ENCODE results near the gene EFCAB11. TPM values are rescaled to one million over a fixed set of nuclear protein-coding genes. Genes with fewer than 3 reads are reported as not detected.
A peak's percentile ranks its signal among the peaks of the same experiment; 100 is the strongest.
"Not testable (repeated sequence)": the region's sequence is repeated elsewhere in the genome, so short reads cannot be mapped to it uniquely, and the experiment has no call there.

The EFCAB11 gene
- total RNA-seq, 2 donors from 2014 or later, result 5.8 to 7.7 TPM

DNA sequence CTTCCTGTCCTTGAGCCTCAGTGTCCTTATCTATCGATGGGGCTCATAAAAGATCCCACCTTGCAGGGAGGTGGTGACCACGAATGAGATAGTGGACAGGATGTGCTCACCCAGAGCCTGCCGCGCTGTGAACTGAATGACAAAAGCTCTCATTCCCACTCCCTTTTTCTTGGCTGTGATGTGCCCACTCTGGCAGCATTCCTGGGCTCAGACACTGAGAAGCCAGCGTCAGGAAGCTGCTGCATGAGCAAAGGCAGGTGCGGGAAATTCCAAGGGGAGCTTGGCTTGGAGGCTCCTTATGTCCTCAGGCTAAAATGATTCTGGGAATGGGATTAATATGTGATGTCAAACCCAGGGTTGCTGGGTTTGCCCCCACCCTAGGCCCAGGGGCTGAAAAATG lies 61.6 kb downstream of the EFCAB11 start:
- intact Hi-C loops (cut with DNase I, micrococcal nuclease), result no loop called here
- ATAC-seq (no peak), DNase-seq (no peak)

GRCh38 chr14:89891721-89892120 lies 62.8 kb downstream of the EFCAB11 start:
- DNase-seq; ATAC-seq; intact Hi-C loops (cut with DNase I, micrococcal nuclease): not testable (repeated sequence)

GRCh38 chr14:89891055-89891454 lies 63.5 kb downstream of the EFCAB11 start:
- DNase-seq (no peak), ATAC-seq (no peak)
- intact Hi-C loops (cut with DNase I, micrococcal nuclease), result no loop called here

GRCh38 chr14:89890589-89890988 lies 63.9 kb downstream of the EFCAB11 start:
- ATAC-seq (no peak), DNase-seq (no peak)
- intact Hi-C loops (cut with DNase I, micrococcal nuclease), result no loop called here

- intact Hi-C loops (cut with DNase I, micrococcal nuclease), result no loop called here
- no peak for ATAC-seq
- DNase-seq, result no peak
Observed at GRCh38 chr14:89889626-89890025, 64.9 kb downstream of the EFCAB11 start.

DNA sequence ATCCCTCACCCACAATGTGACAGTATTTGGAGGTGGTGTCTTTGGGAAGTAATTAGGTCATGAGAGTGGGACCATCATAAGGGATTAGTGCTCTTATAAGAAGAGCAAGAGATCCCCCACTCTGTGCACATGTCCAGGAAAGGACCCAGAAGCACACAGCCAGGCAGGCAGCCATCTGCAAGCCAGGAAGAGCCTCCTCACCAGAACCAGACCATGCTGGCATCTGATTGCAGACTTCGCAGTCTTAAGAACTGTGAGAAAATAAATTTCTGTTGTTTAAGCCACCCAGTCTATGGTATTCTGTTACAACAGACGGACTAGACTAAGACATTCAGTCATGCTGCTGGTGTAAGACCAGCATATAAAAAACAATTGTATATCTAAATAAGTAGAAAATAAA lies 69.8 kb downstream of the EFCAB11 start:
- intact Hi-C loops (cut with DNase I, micrococcal nuclease), result no loop called here
- ATAC-seq, result no peak
- no peak for DNase-seq

DNA sequence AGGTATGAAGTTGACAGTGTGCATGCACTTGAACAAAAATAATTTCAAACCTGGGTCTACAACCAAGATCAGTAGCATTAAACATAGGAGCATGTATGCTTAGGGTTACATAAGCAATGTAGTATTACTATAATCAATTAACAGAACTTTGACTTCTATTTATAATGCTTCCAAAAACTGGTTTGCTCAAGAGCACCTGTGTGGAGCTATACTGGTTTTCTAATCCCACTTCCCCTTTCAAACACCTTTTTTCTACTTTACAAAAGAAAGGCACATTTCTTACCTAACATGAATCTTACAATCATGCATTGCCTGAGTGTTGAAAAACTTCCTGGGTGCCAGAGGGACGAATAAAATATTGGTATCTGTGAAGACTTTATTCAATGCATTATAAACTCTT lies 72.7 kb downstream of the EFCAB11 start:
- DNase-seq (no peak), ATAC-seq (no peak)
- intact Hi-C loops (cut with DNase I, micrococcal nuclease), result no loop called here

- DNase-seq; ATAC-seq; intact Hi-C loops (cut with DNase I, micrococcal nuclease): not testable (repeated sequence)
Observed at GRCh38 chr14:89874091-89874490, 80.4 kb downstream of the EFCAB11 start.

GRCh38 chr14:89870316-89870715 lies 84.2 kb downstream of the EFCAB11 start:
- DNase-seq, result no peak
- intact Hi-C loops (cut with DNase I, micrococcal nuclease), result no loop called here
- no peak for ATAC-seq

- ATAC-seq, result no peak
- no peak for DNase-seq
- intact Hi-C loops (cut with DNase I, micrococcal nuclease), result no loop called here
Observed at GRCh38 chr14:89869606-89870005, 84.9 kb downstream of the EFCAB11 start.

DNA sequence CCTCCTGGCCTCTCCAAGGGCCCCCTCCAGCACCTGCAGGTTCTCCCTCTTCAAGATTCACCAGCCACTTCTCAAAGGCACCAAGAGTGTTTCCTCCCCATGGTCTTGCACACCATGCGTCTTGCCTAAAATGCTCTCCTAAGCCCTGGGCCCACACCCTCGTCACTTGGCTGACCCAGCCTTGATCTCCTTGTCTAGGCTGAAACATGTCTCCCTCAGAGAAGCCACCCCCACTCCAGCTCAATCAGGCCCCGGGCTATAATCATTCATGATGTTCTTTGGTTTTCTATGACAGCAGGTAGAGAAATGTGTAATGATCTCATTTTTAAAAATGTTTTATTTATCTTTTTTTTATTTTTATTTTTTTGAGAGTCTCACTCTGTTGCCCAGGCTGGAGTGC lies 88.1 kb downstream of the EFCAB11 start:
- intact Hi-C loops (cut with DNase I, micrococcal nuclease), result no loop called here
- ATAC-seq (no peak), DNase-seq (no peak)

GRCh38 chr14:89865153-89865552 lies 89.4 kb downstream of the EFCAB11 start:
- intact Hi-C loops (cut with DNase I, micrococcal nuclease), result no loop called here
- DNase-seq, result no peak
- no peak for ATAC-seq

DNA sequence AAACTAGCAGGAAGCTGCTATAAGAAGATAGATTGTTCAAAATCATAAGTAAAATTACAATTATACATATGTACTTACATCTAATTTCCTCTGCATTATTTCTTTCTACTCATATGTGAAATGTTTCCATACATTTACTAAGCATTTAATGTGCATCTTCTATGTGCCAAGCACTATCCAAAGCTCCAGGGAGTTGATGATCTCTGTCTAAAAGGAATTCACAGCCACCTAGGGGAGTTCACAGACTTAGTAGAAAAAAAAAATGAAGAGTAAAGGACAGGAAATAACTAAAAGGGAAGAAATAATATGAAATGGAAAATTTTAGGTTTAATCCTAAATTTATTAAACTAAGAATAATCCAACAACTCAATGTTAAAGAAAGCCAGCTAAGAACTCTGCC lies 91.7 kb downstream of the EFCAB11 start:
- DNase-seq (no peak), ATAC-seq (no peak)
- intact Hi-C loops (cut with DNase I, micrococcal nuclease), result no loop called here

DNA sequence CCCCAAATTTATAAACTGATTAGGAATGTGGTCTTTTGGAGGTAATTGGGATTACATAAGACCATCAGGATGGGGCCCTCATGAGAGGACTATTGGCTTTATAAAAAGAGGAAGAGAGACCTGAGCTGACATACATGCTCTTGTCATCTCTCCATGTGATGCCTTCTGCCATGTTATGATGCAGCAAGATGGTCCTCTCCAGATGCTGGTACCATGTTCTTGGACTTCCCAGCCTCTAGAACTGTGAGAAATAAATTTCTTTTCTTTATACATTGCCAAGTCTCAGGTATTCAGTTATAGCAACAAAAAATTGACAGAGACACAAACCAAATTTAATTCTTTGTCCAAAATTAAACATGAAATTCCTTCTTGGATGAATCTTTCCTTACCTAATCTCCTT lies 92.9 kb downstream of the EFCAB11 start:
- no peak for ATAC-seq

GRCh38 chr14:89858089-89858488 lies 96.4 kb downstream of the EFCAB11 start:
- intact Hi-C loops (cut with DNase I, micrococcal nuclease), result no loop called here
- DNase-seq (no peak), ATAC-seq (no peak)

More for the DNA sequence above, 92.9 kb downstream of the EFCAB11 start:
- no peak for DNase-seq
- intact Hi-C loops (cut with DNase I, micrococcal nuclease), result no loop called here

GRCh38 chr14:89856871-89857345 lies 97.6 kb downstream of the EFCAB11 start:
- no peak for DNase-seq
- intact Hi-C loops (cut with DNase I, micrococcal nuclease), result no loop called here
- peak; percentile 87 for ATAC-seq

- intact Hi-C loops (cut with DNase I, micrococcal nuclease), result no loop called here
- no peak for DNase-seq
- ATAC-seq, result no peak
Observed at GRCh38 chr14:89855961-89856656, 98.4 kb downstream of the EFCAB11 start.

GRCh38 chr14:89853936-89854693 lies 100.4 kb downstream of the EFCAB11 start:
- no peak for DNase-seq

GRCh38 chr14:89851106-89851505 lies 103.4 kb downstream of the EFCAB11 start:
- intact Hi-C loops (cut with DNase I, micrococcal nuclease), result no loop called here
- DNase-seq (no peak), ATAC-seq (peak; percentile 53)

More at GRCh38 chr14:89853936-89854693, 100.4 kb downstream of the EFCAB11 start:
- ATAC-seq, result no peak
- intact Hi-C loops (cut with DNase I, micrococcal nuclease), result no loop called here

DNA sequence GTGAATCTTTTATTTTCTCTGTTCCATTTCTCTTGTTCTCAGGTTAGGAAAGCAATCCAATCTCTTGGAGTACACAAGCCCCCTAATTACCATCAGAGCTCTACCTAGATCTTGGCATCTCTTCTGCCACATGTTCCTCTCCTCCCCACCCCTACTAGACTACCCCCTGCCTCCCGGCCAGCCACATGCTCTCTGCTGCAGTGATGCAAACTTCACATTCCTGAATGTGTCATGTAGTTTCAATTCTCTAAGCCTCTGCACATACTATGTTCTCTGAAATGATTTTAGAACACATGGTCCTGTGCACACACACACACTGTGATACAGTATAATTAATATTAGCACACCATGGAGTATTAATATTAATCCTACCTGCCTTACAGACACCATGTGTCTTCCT lies 104.6 kb downstream of the EFCAB11 start:
- DNase-seq, result no peak
- intact Hi-C loops (cut with DNase I, micrococcal nuclease), result no loop called here
- no peak for ATAC-seq

All from left colon (tissue), 2 donors.